Spleen (tissue), 11 donors: ENCODE measurements around the gene RHEB. TPM values are rescaled to one million over a fixed set of nuclear protein-coding genes. Genes with fewer than 3 reads are reported as not detected.

Source experiments
- DNase-seq: peaks from one replicate; pipeline ENCODE4 v3.0.0-alpha.2; 2020
- H3K27ac ChIP-seq, 8 donors: fragments of 200-600 bp; sonication (generic) in 7 of 8; 1 replicate in 4 of 8; 2 replicates in 4 of 8; pipeline versions ENCODE4 v1.5.0 to v1.8.0; 2016 to 2021; ENCODE audit warnings: inconsistent platforms in 4 of 8, mild to moderate bottlenecking in 4 of 8, moderate library complexity in 1 of 8
- H3K27me3 ChIP-seq, 7 donors: fragments of 200-600 bp; sonication (generic) in 6 of 7; replicated peaks in 1 of 7; 1 replicate in 4 of 7; 2 replicates in 3 of 7; pipeline versions ENCODE4 v1.5.0 to v1.8.0; 2016 to 2021; ENCODE audit warnings: inconsistent platforms in 3 of 7, mild to moderate bottlenecking in 1 of 7
- H3K36me3 ChIP-seq, 6 donors: fragments of 200-600 bp; sonication (generic) in 5 of 6; 1 replicate in 4 of 6; 2 replicates in 2 of 6; pipeline versions ENCODE4 v1.5.0 to v1.8.0; 2016 to 2021; ENCODE audit warnings: inconsistent platforms in 2 of 6
- H3K4me1 ChIP-seq, 6 donors: fragments of 200-600 bp; sonication (generic) in 5 of 6; 1 replicate in 3 of 6; 2 replicates in 3 of 6; pipeline versions ENCODE4 v1.5.0 to v1.8.0; 2016 to 2021; ENCODE audit warnings: inconsistent platforms in 3 of 6
- H3K4me3 ChIP-seq, 8 donors: fragments of 200-600 bp; sonication (generic) in 7 of 8; 1 replicate in 4 of 8; 2 replicates in 4 of 8; pipeline versions ENCODE4 v1.5.0 to v1.8.0; 2016 to 2021; ENCODE audit warnings: inconsistent platforms in 4 of 8, mild to moderate bottlenecking in 4 of 8, moderate library complexity in 2 of 8
- H3K9me3 ChIP-seq, 8 donors: fragments of 200-600 bp; sonication (generic) in 7 of 8; 1 replicate in 4 of 8; 2 replicates in 4 of 8; pipeline versions ENCODE4 v1.5.0 to v1.8.0; 2016 to 2021; ENCODE audit warnings: inconsistent platforms in 4 of 8
- CTCF ChIP-seq, 11 experiments: fragments of 200-600 bp in 7 of 11; fragments of 450-650 bp in 4 of 11; sonication (generic) in 4 of 11; IDR thresholded peaks in 8 of 11; conservative IDR thresholded peaks in 3 of 11; 1 replicate in 7 of 11; 2 replicates in 4 of 11; pipeline versions ENCODE4 v1.4.0 to v1.8.0; 2016 to 2021; ENCODE audit warnings: antibody characterized with exemption in 11 of 11, inconsistent platforms in 4 of 11, mild to moderate bottlenecking in 1 of 11
- POLR2A ChIP-seq, 3 donors: fragments of 450-650 bp; IDR thresholded peaks; one replicate each; pipeline ENCODE4 v1.5.1; 2017; ENCODE audit warnings: antibody characterized with exemption in 3 of 3, mild to moderate bottlenecking in 1 of 3
- POLR2AphosphoS5 ChIP-seq, 3 donors: sonication (generic); formaldehyde crosslinking; IDR thresholded peaks; one replicate each; pipeline ENCODE4 v1.5.1; 2017; ENCODE audit warnings: antibody characterized with exemption in 3 of 3
- WGBS, 5 donors: extraction: QIAGEN DNeasy Blood & Tissue Kit in 3 of 5; methylation state at CpG; one replicate each; pipeline versions ENCODE4 v1.1.5 to v1.1.7; 2013 to 2018; 5-methylcytosine and 5-hydroxymethylcytosine counted together
- intact Hi-C: fragments of 100-400 bp; cut with DNase I; formaldehyde crosslinking; loops from one replicate; pipeline ENCODE4 v1.15.0; 2023; ENCODE audit warnings: low total_unique reads
- polyA plus RNA-seq, 3 donors: library from polyadenylated mRNA; stranded (reverse); fragments of 200-250 nt; gene quantifications; one replicate each; pipeline ENCODE4 v1.2.1, GENCODE V29; 2013
- total RNA-seq, 7 donors: library from RNA; depleted of rRNA in 3 of 7; stranded (reverse); fragments of >200 nt in 3 of 7; fragmentation: NEBNext Ultra II Directional in 4 of 7; extraction: Animal tissue kit (Norgen Biotek cat#: 25700) in 4 of 7; gene quantifications; one replicate each; pipeline versions ENCODE4 v1.1.0 to v1.2.1, GENCODE V29; 2016 to 2021
- donor health status: healthy with polysubstance abuse.
- donor health status: DM: no; HTN: no; CAD: no; lungs with moderate emphysema.
- donor health status: DM: no; HTN: no; CAD: no.
- donor health status: Bipolar disorder and iron deficiency.
- donor health status: healthy.
- donor health status: DM: no; HTN: no; CAD: no.
- donor health status: DM: yes; HTN: yes; CAD: no.

RHEB gene
- total and polyA plus RNA-seq, 10 donors = 42.3 to 89.9 (median 72.5) TPM

- DNase-seq = peak; percentile 17
- 68 to 84% (median 73%) methylated on average over 4 of the region's 4 CpGs for WGBS, 5 donors
- intact Hi-C loops = no loop called here
- Histone ChIP-seq H3K4me1 (peaks cover 3 to 18% (median 11%) of the 10 kb centered on the region in 6 donors), H3K27ac (no peak overlapping the region), H3K27me3 (peaks cover 0 to 9% (median 0%) of the 10 kb centered on the region in 7 donors), H3K4me3 (no peak overlapping the region), H3K9me3 (no peaks in the 10 kb centered on the region), H3K36me3 (no peaks in the 10 kb centered on the region)
- TF ChIP-seq POLR2AphosphoS5 (IDR thresholded peaks at IDR 0.05) = no peak
- TF ChIP-seq CTCF (IDR thresholded peaks at IDR 0.05 in 8 of 11, conservative IDR thresholded peaks at IDR 0.05 in 3 of 11) = no peak
- no peak for TF ChIP-seq POLR2A (IDR thresholded peaks at IDR 0.05)
Measured at GRCh38 chr7:151455690-151456089, 64.0 kb downstream of the RHEB start.

GRCh38 chr7:151454932-151455530 lies 64.7 kb downstream of the RHEB start:
- TF ChIP-seq POLR2AphosphoS5 (IDR thresholded peaks at IDR 0.05) (no peak), POLR2A (IDR thresholded peaks at IDR 0.05) (no peak), CTCF (IDR thresholded peaks at IDR 0.05 in 8 of 11, conservative IDR thresholded peaks at IDR 0.05 in 3 of 11) (no peak)
- 87 to 95% (median 90%) methylated on average over 15 of the region's 15 CpGs for WGBS, 5 donors
- peaks cover 0 to 4% (median 0%) of the 10 kb centered on the region in 7 donors for H3K27me3 ChIP-seq
- intact Hi-C loops = no loop called here
- peak; percentile 67 for DNase-seq
- no peaks in the 10 kb centered on the region for H3K9me3 ChIP-seq
- H3K4me1 ChIP-seq = peaks cover 3 to 11% (median 5%) of the 10 kb centered on the region in 6 donors
- no peak overlapping the region for H3K27ac ChIP-seq
- no peaks in the 10 kb centered on the region for H3K36me3 ChIP-seq
- no peak overlapping the region for H3K4me3 ChIP-seq

GRCh38 chr7:151454305-151454704 lies 65.4 kb downstream of the RHEB start:
- peak; percentile 53 for DNase-seq
- intact Hi-C loops = no loop called here
- TF ChIP-seq POLR2A (IDR thresholded peaks at IDR 0.05) (no peak), POLR2AphosphoS5 (IDR thresholded peaks at IDR 0.05) (no peak), CTCF (IDR thresholded peaks at IDR 0.05 in 8 of 11, conservative IDR thresholded peaks at IDR 0.05 in 3 of 11) (no peak)
- Histone ChIP-seq H3K36me3 (no peaks in the 10 kb centered on the region), H3K4me1 (peaks cover 0 to 4% (median under 1%) of the 10 kb centered on the region in 6 donors), H3K9me3 (no peaks in the 10 kb centered on the region), H3K4me3 (no peak overlapping the region), H3K27me3 (peaks cover 0 to 5% (median 0%) of the 10 kb centered on the region in 7 donors), H3K27ac (no peak overlapping the region)
- WGBS, 5 donors = 91 to 95% (median 94%) methylated on average over 14 of the region's 14 CpGs

- H3K9me3 ChIP-seq = no peaks in the 10 kb centered on the region
- 80 to 89% (median 85%) methylated on average over 10 to 13 of the region's 13 CpGs for WGBS, 5 donors
- H3K4me3 ChIP-seq = no peak overlapping the region
- H3K27me3 ChIP-seq = peaks cover 0 to 9% (median 0%) of the 10 kb centered on the region in 7 donors
- H3K4me1 ChIP-seq = peaks cover 0 to 10% (median under 1%) of the 10 kb centered on the region in 6 donors
- no peak for TF ChIP-seq POLR2AphosphoS5 (IDR thresholded peaks at IDR 0.05)
- TF ChIP-seq POLR2A (IDR thresholded peaks at IDR 0.05) = no peak
- TF ChIP-seq CTCF (IDR thresholded peaks at IDR 0.05 in 8 of 11, conservative IDR thresholded peaks at IDR 0.05 in 3 of 11) = no peak
- H3K27ac ChIP-seq = no peak overlapping the region
- H3K36me3 ChIP-seq = no peaks in the 10 kb centered on the region
- DNase-seq = peak; percentile 54
- intact Hi-C loops = no loop called here
Measured at GRCh38 chr7:151453326-151453791, 66.3 kb downstream of the RHEB start.
